ENCODE measurements around the gene CCDC54.

GRCh38 chr3:107345822-107346405, 31.3 kb upstream of the CCDC54 start:
- TF ChIP-seq CTCF (IDR thresholded peaks at IDR 0.05) (no peak), POLR2A (IDR thresholded peaks at IDR 0.05) (no peak)

Data from body of pancreas (tissue), 4 donors.